ENCODE measurements around the gene CCDC102B. TPM values are rescaled to one million over a fixed set of nuclear protein-coding genes. Genes with fewer than 3 reads are reported as not detected.

CCDC102B gene
- total RNA-seq, 1 experiment from 2014 or later: 2.4 TPM

GRCh38 chr18:69081846-69082245 is 284.0 kb downstream of the CCDC102B start:
- BruUV-seq (replicated peaks): no TSS peak

GRCh38 chr18:69082499-69082898 is 284.6 kb downstream of the CCDC102B start:
- ChIA-PET POLR2A (ENCODE audit: unreplicated experiment) (interaction anchor here (0.7 kb wide), 1 partner anchor 1509 kb away, joined by 4 read pairs; no protein-coding TSS in a partner anchor), CTCF (no interaction called here)
- Histone ChIP-seq H3K9me3 (ENCODE audit: low read length) (no peaks in the 10 kb centered on the region), H3K4me3 (ENCODE audit: low read length) (no peak overlapping the region), H3K9ac (ENCODE audit: low read length) (no peak overlapping the region), H3K4me2 (ENCODE audit: low read length) (no peak overlapping the region), H3F3A (ENCODE audit: low read length, unreplicated experiment) (no peaks in the 10 kb centered on the region), H4K20me1 (ENCODE audit: low read length) (no peaks in the 10 kb centered on the region), H3K36me3 (ENCODE audit: low read depth, low read length) (no peaks in the 10 kb centered on the region), H3K9me2 (replicated peaks; ENCODE audit: low read length) (no peaks in the 10 kb centered on the region), H3K27ac (ENCODE audit: low read length) (no peak overlapping the region), H3K4me1 (ENCODE audit: insufficient read depth, low read length) (no peaks in the 10 kb centered on the region), H3K79me2 (ENCODE audit: low read length) (no peaks in the 10 kb centered on the region), H2AFZ (ENCODE audit: low read length) (no peak overlapping the region), H3K27me3 (ENCODE audit: low read length) (no peaks in the 10 kb centered on the region)
- ATAC-seq (no peak), DNase-seq (no peak)
- intact Hi-C loops (cut with micrococcal nuclease): no loop called here
- no TSS peak for BruUV-seq (replicated peaks)
- TF ChIP-seq EZH2 (IDR thresholded peaks at IDR 0.05; ENCODE audit: low read length, unreplicated experiment): no peak
- no peak for TF ChIP-seq EZH2phosphoT487 (IDR thresholded peaks at IDR 0.05; ENCODE audit: borderline replicate concordance, low read length)
- TF ChIP-seq CTCF (conservative IDR thresholded peaks at IDR 0.05; ENCODE audit: low read depth, low read length): no peak

More at GRCh38 chr18:69081846-69082245, 284.0 kb downstream of the CCDC102B start:
- Histone ChIP-seq H3K4me1 (ENCODE audit: insufficient read depth, low read length) (no peaks in the 10 kb centered on the region), H3K27me3 (ENCODE audit: low read length) (no peaks in the 10 kb centered on the region), H3F3A (ENCODE audit: low read length, unreplicated experiment) (no peaks in the 10 kb centered on the region), H3K9me2 (replicated peaks; ENCODE audit: low read length) (no peaks in the 10 kb centered on the region), H4K20me1 (ENCODE audit: low read length) (no peaks in the 10 kb centered on the region), H2AFZ (ENCODE audit: low read length) (no peak overlapping the region), H3K27ac (ENCODE audit: low read length) (no peak overlapping the region), H3K4me3 (ENCODE audit: low read length) (no peak overlapping the region), H3K79me2 (ENCODE audit: low read length) (no peaks in the 10 kb centered on the region), H3K4me2 (ENCODE audit: low read length) (no peak overlapping the region), H3K9ac (ENCODE audit: low read length) (no peak overlapping the region), H3K36me3 (ENCODE audit: low read depth, low read length) (no peaks in the 10 kb centered on the region), H3K9me3 (ENCODE audit: low read length) (no peaks in the 10 kb centered on the region)
- TF ChIP-seq EZH2 (IDR thresholded peaks at IDR 0.05; ENCODE audit: low read length, unreplicated experiment) (no peak), CTCF (conservative IDR thresholded peaks at IDR 0.05; ENCODE audit: low read depth, low read length) (no peak), EZH2phosphoT487 (IDR thresholded peaks at IDR 0.05; ENCODE audit: borderline replicate concordance, low read length) (no peak)
- no peak for DNase-seq
- no peak for ATAC-seq
- intact Hi-C loops (cut with micrococcal nuclease): no loop called here
- ChIA-PET CTCF (no interaction called here), POLR2A (ENCODE audit: unreplicated experiment) (no interaction called here)

GRCh38 chr18:69085951-69086350 is 288.1 kb downstream of the CCDC102B start:
- no peaks in the 10 kb centered on the region for H3K9me2 ChIP-seq (replicated peaks; ENCODE audit: low read length)
- H3K9me3 ChIP-seq (ENCODE audit: low read length): no peaks in the 10 kb centered on the region
- no TSS peak for BruUV-seq (replicated peaks)
- no peaks in the 10 kb centered on the region for H3K36me3 ChIP-seq (ENCODE audit: low read depth, low read length)
- no peak for ATAC-seq
- no peaks in the 10 kb centered on the region for H3F3A ChIP-seq (ENCODE audit: low read length, unreplicated experiment)
- no peaks in the 10 kb centered on the region for H4K20me1 ChIP-seq (ENCODE audit: low read length)
- H3K4me1 ChIP-seq (ENCODE audit: insufficient read depth, low read length): no peaks in the 10 kb centered on the region
- no peak overlapping the region for H3K9ac ChIP-seq (ENCODE audit: low read length)
- intact Hi-C loops (cut with micrococcal nuclease): no loop called here
- H3K4me3 ChIP-seq (ENCODE audit: low read length): no peak overlapping the region
- H2AFZ ChIP-seq (ENCODE audit: low read length): no peak overlapping the region
- no peaks in the 10 kb centered on the region for H3K79me2 ChIP-seq (ENCODE audit: low read length)
- H3K27me3 ChIP-seq (ENCODE audit: low read length): no peaks in the 10 kb centered on the region
- no peak overlapping the region for H3K4me2 ChIP-seq (ENCODE audit: low read length)
- no peak overlapping the region for H3K27ac ChIP-seq (ENCODE audit: low read length)
- ChIA-PET POLR2A (ENCODE audit: unreplicated experiment) (no interaction called here), CTCF (no interaction called here)
- DNase-seq: no peak
- no peak for TF ChIP-seq EZH2 (IDR thresholded peaks at IDR 0.05; ENCODE audit: low read length, unreplicated experiment)
